Fibroblast of gingiva (primary cell): ENCODE measurements around the gene RINT1.

Experiments
- DNase-seq: peaks from one replicate; pipeline ENCODE4 v3.0.0-alpha.2; 2011; ENCODE audit warnings: low read depth

RINT1 gene

DNA sequence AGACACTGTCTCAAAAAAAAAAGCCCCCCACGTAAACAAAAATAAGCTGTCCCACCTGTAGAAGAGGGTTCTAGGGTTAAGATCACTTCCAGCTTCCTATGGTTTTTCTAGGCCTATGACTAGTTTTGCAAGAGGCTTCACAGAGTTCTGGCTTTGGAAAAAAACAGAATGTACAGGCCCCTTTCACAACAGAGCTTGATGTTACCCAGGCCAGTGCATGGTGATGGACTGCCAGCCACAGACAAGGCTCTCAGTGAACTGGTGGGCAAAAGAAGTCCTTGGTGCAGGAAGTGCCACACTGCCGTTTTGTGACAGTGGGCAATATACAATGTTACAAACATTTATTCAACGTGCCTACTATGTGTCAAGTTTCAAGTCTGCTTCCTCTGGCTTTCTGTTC lies 67.5 kb downstream of the RINT1 start:
- DNase-seq = no peak

DNA sequence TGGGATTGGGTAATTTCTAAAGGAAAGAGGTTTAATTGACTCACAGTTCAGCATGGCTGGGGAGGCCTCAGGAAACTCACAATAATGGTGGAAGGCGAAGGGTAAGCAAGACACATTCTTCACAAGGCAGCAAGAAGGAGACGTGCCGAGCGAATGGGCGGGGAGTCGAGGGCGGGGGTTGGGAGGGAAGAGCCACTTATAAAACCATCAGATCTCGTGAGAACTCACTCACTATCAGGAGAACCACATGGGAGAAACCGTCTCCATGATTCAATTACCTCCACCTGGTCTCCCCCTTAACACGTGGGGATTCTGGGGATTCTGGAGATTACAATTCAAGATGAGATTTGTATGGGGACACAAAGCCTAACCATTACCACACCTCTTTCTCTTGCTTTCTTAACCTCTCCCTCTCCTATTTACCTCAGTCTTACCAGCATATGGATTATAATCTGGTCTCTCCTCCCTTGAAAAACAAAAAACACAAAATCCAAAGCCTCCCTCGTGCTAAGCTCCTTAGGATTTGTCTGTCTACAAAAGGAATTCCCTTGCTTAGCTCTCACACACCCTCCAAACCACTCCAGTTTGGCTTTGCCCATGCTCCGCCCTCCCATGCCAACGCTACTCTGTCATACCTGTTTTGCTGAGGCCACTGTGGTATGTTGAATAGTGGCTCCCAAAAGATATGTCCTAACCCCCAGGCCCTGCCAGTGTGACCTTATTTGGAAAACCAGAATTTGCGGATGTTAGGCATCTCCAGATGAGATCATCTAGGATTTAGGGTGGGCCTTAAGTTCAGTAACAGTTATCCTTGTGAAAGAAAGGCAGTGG lies 68.9 kb downstream of the RINT1 start:
- no peak for DNase-seq

DNA sequence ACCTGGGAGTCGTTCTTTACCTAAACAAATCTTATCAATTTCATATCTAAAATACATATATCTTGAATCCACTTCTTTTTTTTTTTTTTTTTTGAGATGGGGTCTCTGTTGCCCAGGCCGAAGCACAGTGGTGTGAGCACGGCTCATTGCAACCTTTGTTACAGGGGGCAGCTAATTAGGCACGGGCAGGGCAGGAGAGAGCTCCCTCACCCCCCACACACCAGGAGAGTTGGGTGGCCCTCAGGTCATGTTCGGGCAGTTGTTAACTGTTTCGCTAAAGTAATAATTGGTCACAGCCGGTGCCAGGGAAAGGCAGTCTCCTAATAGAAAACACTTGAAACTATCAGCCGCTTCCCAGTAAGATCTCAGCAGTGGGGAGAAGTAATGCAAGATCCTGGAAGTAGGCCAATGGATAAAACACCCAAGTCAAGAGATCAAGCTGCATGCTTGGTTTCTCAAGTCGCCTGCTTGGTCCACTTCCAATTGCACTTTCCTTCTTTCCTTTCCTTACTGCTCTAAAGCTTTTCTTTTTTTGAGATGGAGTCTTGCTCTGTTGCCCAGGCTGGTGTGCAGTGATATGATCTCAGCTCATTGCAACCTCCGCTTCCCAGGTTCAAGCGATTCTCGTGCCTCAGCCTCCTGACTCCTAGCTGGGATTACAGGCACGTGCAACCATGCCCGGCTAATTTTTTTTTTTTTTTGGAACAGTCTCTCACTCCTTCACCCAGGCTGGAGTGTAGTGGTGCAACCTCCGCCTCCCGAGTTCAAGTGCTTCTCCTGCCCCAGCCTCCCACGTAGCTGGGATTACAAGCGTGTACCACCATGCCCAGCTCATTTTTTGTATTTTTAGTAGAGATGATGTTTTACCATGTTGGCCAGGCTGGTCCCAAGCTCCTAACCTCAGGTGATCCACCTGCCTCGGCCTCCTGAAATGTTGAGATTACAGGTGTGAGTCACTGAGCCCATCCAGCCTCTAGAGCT lies 70.6 kb downstream of the RINT1 start:
- DNase-seq = peak; percentile 91

GRCh38 chr7:105610165-105610930 lies 78.3 kb downstream of the RINT1 start:
- no peak for DNase-seq

GRCh38 chr7:105611856-105612775 lies 80.1 kb downstream of the RINT1 start:
- DNase-seq = no peak

- no peak for DNase-seq
These were observed 80.8 kb downstream of the RINT1 start for GRCh38 chr7:105612806-105613205.

DNA sequence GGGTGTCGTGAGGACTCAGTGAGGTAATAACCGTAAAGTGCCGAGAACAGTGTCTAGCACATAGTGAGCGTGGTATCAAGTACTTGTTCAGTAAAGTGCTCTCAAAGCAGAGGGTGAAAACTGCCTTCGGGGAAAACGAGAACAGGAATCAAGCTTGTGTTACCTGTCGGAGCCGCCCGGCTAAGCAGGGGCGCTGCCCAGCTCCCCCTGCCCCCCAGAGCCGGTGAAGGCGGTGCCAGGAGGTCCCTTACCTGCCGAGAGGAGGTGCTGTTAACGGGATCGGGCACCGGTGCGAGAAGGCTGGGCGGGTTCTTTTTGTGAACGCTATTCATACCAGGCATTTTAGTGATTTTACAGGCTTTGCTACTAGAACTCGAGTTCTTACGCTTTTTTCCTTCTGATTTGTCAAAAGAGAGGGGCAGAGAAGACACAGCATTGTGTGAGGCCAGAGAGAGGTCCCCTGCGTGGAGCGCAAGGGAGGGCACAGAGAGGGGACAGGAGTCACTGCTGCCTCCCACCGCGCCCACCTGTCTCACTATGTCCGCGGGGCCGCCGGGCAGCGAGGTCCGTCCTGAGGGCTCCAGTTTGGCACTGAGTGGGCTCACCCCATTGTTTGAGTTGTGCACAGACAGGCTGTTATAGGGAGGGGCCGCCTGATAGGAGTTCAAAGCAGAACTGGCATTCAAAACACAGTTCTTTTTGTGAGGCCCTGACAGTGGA lies 81.8 kb downstream of the RINT1 start:
- no peak for DNase-seq

GRCh38 chr7:105614341-105614840 lies 82.4 kb downstream of the RINT1 start:
- no peak for DNase-seq
